ENCODE measurements around the gene AURKA.
"Not testable (repeated sequence)": the region's sequence is repeated elsewhere in the genome, so short reads cannot be mapped to it uniquely, and the experiment has no call there.

The AURKA gene

GRCh38 chr20:56360133-56360907 lies 31.7 kb downstream of the AURKA start:
- no peak for DNase-seq (ENCODE audit: extremely low read depth in 1 of 2, low read depth in 1 of 2)

GRCh38 chr20:56359212-56360132 lies 32.5 kb downstream of the AURKA start:
- no peak for DNase-seq (ENCODE audit: extremely low read depth in 1 of 2, low read depth in 1 of 2)

- peak; percentile 29 to 70 for DNase-seq (ENCODE audit: extremely low read depth in 1 of 2, low read depth in 1 of 2)
Measured at GRCh38 chr20:56358600-56359211, 33.3 kb downstream of the AURKA start, which contains the start of gene FAM210B. FAM210B (plus strand) TSS chr20:56358974; CDS start chr20:56359006, 32 bp downstream.

- no peak for DNase-seq (ENCODE audit: extremely low read depth in 1 of 2, low read depth in 1 of 2)
Measured at GRCh38 chr20:56358070-56358469, 33.9 kb downstream of the AURKA start.

- no peak for DNase-seq (ENCODE audit: extremely low read depth in 1 of 2, low read depth in 1 of 2)
Measured at GRCh38 chr20:56353356-56353755, 38.7 kb downstream of the AURKA start.

GRCh38 chr20:56352345-56353055 lies 39.5 kb downstream of the AURKA start:
- DNase-seq (ENCODE audit: extremely low read depth in 1 of 2, low read depth in 1 of 2), result no peak

- DNase-seq (ENCODE audit: extremely low read depth in 1 of 2, low read depth in 1 of 2), result no peak
Measured at GRCh38 chr20:56350842-56351241, 41.2 kb downstream of the AURKA start.

GRCh38 chr20:56348746-56349145 lies 43.3 kb downstream of the AURKA start:
- DNase-seq (ENCODE audit: extremely low read depth in 1 of 2, low read depth in 1 of 2), result no peak

GRCh38 chr20:56348305-56348693 lies 43.7 kb downstream of the AURKA start:
- no peak for DNase-seq (ENCODE audit: extremely low read depth in 1 of 2, low read depth in 1 of 2)

- no peak for DNase-seq (ENCODE audit: extremely low read depth in 1 of 2, low read depth in 1 of 2)
Measured at GRCh38 chr20:56347628-56348304, 44.2 kb downstream of the AURKA start.

- DNase-seq (ENCODE audit: extremely low read depth in 1 of 2, low read depth in 1 of 2), result no peak
Measured at GRCh38 chr20:56345911-56346310, 46.1 kb downstream of the AURKA start.

GRCh38 chr20:56343861-56344381 lies 48.1 kb downstream of the AURKA start:
- peak in 1 of 2 donors; percentile 4 for DNase-seq (ENCODE audit: extremely low read depth in 1 of 2, low read depth in 1 of 2)

GRCh38 chr20:56342783-56343182 lies 49.2 kb downstream of the AURKA start:
- DNase-seq (ENCODE audit: extremely low read depth in 1 of 2, low read depth in 1 of 2), result no peak

- not testable (repeated sequence) for DNase-seq (ENCODE audit: extremely low read depth in 1 of 2, low read depth in 1 of 2)
Measured at GRCh38 chr20:56336709-56337108, 55.3 kb downstream of the AURKA start.

- no peak for DNase-seq (ENCODE audit: extremely low read depth in 1 of 2, low read depth in 1 of 2)
Measured at GRCh38 chr20:56328861-56329260, 63.2 kb downstream of the AURKA start.

- DNase-seq (ENCODE audit: extremely low read depth in 1 of 2, low read depth in 1 of 2), result no peak
Measured at GRCh38 chr20:56324806-56325205, 67.2 kb downstream of the AURKA start.

GRCh38 chr20:56323656-56324055 lies 68.4 kb downstream of the AURKA start:
- DNase-seq (ENCODE audit: extremely low read depth in 1 of 2, low read depth in 1 of 2), result no peak

- no peak for DNase-seq (ENCODE audit: extremely low read depth in 1 of 2, low read depth in 1 of 2)
Measured at GRCh38 chr20:56323206-56323605, 68.8 kb downstream of the AURKA start.

- DNase-seq (ENCODE audit: extremely low read depth in 1 of 2, low read depth in 1 of 2), result no peak
Measured at GRCh38 chr20:56322681-56323080, 69.3 kb downstream of the AURKA start.
